Measurements from ENCODE around the gene RBFOX2.

GRCh38 chr22:36021606-36022153 is 6.9 kb downstream of the RBFOX2 start:
- TF ChIP-seq CTCF (IDR thresholded peaks at IDR 0.05), result no peak
- TF ChIP-seq POLR2A (IDR thresholded peaks at IDR 0.05), result no peak

Measured in Peyer's patch (tissue), 4 donors.